GM23338 (cell line): ENCODE data around the gene KRT32. TPM values are rescaled to one million over a fixed set of nuclear protein-coding genes. Genes with fewer than 3 reads are reported as not detected.

Experiments
- ATAC-seq: fragments of 200-7000 bp; cut with Tn5 transposase; 3 replicates; pipeline ENCODE4 v1.9.1; 2020
- DNase-seq: peaks from one replicate; pipeline ENCODE4 v3.0.0-alpha.2; 2015; ENCODE audit warnings: low spot score
- H2AFZ ChIP-seq: fragments of 200-600 bp; sonication (generic); 2 replicates; pipeline ENCODE4 v1.8.0; 2016; ENCODE audit warnings: antibody characterized with exemption, mild to moderate bottlenecking, moderate library complexity
- H3F3A ChIP-seq: fragments of 200-600 bp; sonication (generic); replicated peaks from 2 replicates; pipeline ENCODE4 v1.8.0; 2017; ENCODE audit warnings: antibody characterized with exemption, mixed run types, low read depth
- H3K27ac ChIP-seq: fragments of 200-600 bp; sonication (generic); 2 replicates; pipeline ENCODE4 v1.6.1; 2016; ENCODE audit warnings: low read depth
- H3K27me3 ChIP-seq: fragments of 200-600 bp; sonication (generic); 2 replicates; pipeline ENCODE4 v1.8.0; 2016; ENCODE audit warnings: mild to moderate bottlenecking, mixed run types, moderate library complexity; ENCODE audit not compliant: insufficient read depth
- H3K36me3 ChIP-seq: fragments of 200-600 bp; sonication (generic); 2 replicates; pipeline ENCODE4 v1.8.0; 2016; ENCODE audit warnings: mild to moderate bottlenecking; ENCODE audit not compliant: insufficient read depth
- H3K4me1 ChIP-seq: fragments of 200-600 bp; sonication (generic); 2 replicates; pipeline ENCODE4 v1.8.0; 2016; ENCODE audit warnings: mild to moderate bottlenecking, moderate library complexity; ENCODE audit not compliant: insufficient read depth
- H3K4me2 ChIP-seq: fragments of 200-600 bp; sonication (generic); 2 replicates; pipeline ENCODE4 v1.7.1; 2017; ENCODE audit warnings: mixed run types
- H3K4me3 ChIP-seq: fragments of 200-600 bp; sonication (generic); 2 replicates; pipeline ENCODE4 v1.6.1; 2016; ENCODE audit warnings: mixed run types
- H3K79me2 ChIP-seq: fragments of 200-600 bp; sonication (generic); replicated peaks from 2 replicates; pipeline ENCODE4 v1.8.0; 2017; ENCODE audit warnings: mild to moderate bottlenecking; ENCODE audit not compliant: insufficient read depth
- H3K9me2 ChIP-seq: fragments of 200-600 bp; sonication (generic); 2 replicates; pipeline ENCODE4 v1.8.0; 2017; ENCODE audit not compliant: insufficient read depth
- H4K20me1 ChIP-seq: fragments of 200-600 bp; sonication (generic); replicated peaks from 2 replicates; pipeline ENCODE4 v1.8.0; 2017; ENCODE audit warnings: mild to moderate bottlenecking; ENCODE audit not compliant: insufficient read depth
- H3K27ac Mint-ChIP-seq: 2 replicates; pipeline ENCODE4 v1.8.0; 2020; ENCODE audit warnings: inconsistent platforms, mild to moderate bottlenecking, moderate library complexity, mixed read lengths
- H3K27me3 Mint-ChIP-seq: 3 replicates; pipeline ENCODE4 v1.8.0; 2022; ENCODE audit warnings: low read depth, mild to moderate bottlenecking, moderate library complexity, mixed read lengths, inconsistent platforms; ENCODE audit not compliant: insufficient read depth, poor library complexity
- H3K36me3 Mint-ChIP-seq: 3 replicates; pipeline ENCODE4 v1.8.0; 2021; ENCODE audit warnings: low read depth, mild to moderate bottlenecking, inconsistent platforms, moderate library complexity, mixed read lengths
- H3K4me1 Mint-ChIP-seq: 3 replicates; pipeline ENCODE4 v1.8.0; 2020; ENCODE audit warnings: mild to moderate bottlenecking, inconsistent platforms, mixed read lengths
- H3K4me3 Mint-ChIP-seq: 3 replicates; pipeline ENCODE4 v1.8.0; 2021; ENCODE audit warnings: moderate library complexity, mild to moderate bottlenecking, inconsistent platforms, mixed read lengths
- H3K9me3 Mint-ChIP-seq: 3 replicates; pipeline ENCODE4 v1.8.0; 2020; ENCODE audit warnings: moderate library complexity, mild to moderate bottlenecking, inconsistent platforms, mixed read lengths
- CREB1 ChIP-seq: fragments of 250-450 bp; sonication (Bioruptor Pico); IDR thresholded peaks from 2 replicates; pipeline ENCODE4 v1.5.0; 2020; ENCODE audit warnings: low read depth, mild to moderate bottlenecking, moderate library complexity
- CTCF ChIP-seq, 2 experiments: fragments of 200-600 bp in 1 of 2; sonication (generic) in 1 of 2; conservative IDR thresholded peaks; 2 replicates each; pipeline versions ENCODE4 v1.5.1 to v1.6.1; 2016 to 2017; ENCODE audit warnings: antibody characterized with exemption in 2 of 2, low read depth in 2 of 2, mild to moderate bottlenecking in 2 of 2, moderate library complexity in 1 of 2
- ETS1 ChIP-seq: IDR thresholded peaks from 2 replicates; pipeline ENCODE4 v1.6.1; 2016; ENCODE audit warnings: antibody characterized with exemption
- EZH2 ChIP-seq: fragments of 200-600 bp; sonication (generic); IDR thresholded peaks from one replicate; pipeline ENCODE4 v1.8.0; 2017; ENCODE audit warnings: antibody characterized with exemption, mild to moderate bottlenecking, low read depth; ENCODE audit not compliant: unreplicated experiment
- EZH2phosphoT487 ChIP-seq: fragments of 200-600 bp; sonication (generic); IDR thresholded peaks from one replicate; pipeline ENCODE4 v1.8.1; 2018; ENCODE audit warnings: antibody characterized with exemption; ENCODE audit not compliant: unreplicated experiment
- JUNB ChIP-seq: IDR thresholded peaks from one replicate; pipeline ENCODE4 v1.6.1; 2016; ENCODE audit warnings: antibody characterized with exemption; ENCODE audit not compliant: unreplicated experiment
- NANOG ChIP-seq: IDR thresholded peaks from 2 replicates; pipeline ENCODE4 v1.6.1; 2016; ENCODE audit warnings: antibody characterized with exemption, borderline replicate concordance
- POLR2AphosphoS5 ChIP-seq: IDR thresholded peaks from 2 replicates; pipeline ENCODE4 v1.6.1; 2016; ENCODE audit warnings: antibody characterized with exemption, low read depth
- REST ChIP-seq: IDR thresholded peaks from one replicate; pipeline ENCODE4 v1.6.1; 2018; ENCODE audit warnings: antibody characterized with exemption; ENCODE audit not compliant: unreplicated experiment
- STAT1 ChIP-seq: IDR thresholded peaks from one replicate; pipeline ENCODE4 v1.6.1; 2016; ENCODE audit warnings: antibody characterized with exemption; ENCODE audit not compliant: unreplicated experiment
- ZNF114 ChIP-seq: fragments of 250-450 bp; sonication (Bioruptor Pico); IDR thresholded peaks from 2 replicates; pipeline ENCODE4 v1.5.0; 2020; ENCODE audit warnings: mild to moderate bottlenecking, moderate library complexity
- ZNF331 ChIP-seq: fragments of 250-450 bp; sonication (Bioruptor Pico); IDR thresholded peaks from 2 replicates; pipeline ENCODE4 v1.5.0; 2020; ENCODE audit warnings: low read depth, mild to moderate bottlenecking, moderate library complexity
- polyA plus RNA-seq: library from polyadenylated mRNA; unstranded; fragments of >200 nt; fragmentation: Nextera tagmentation; extraction: Ambion mirVana; gene quantifications from 2 replicates; pipeline ENCODE4 v1.2.1, GENCODE V29; 2016
- total RNA-seq: library from RNA; depleted of rRNA; stranded (reverse); fragments of >200 nt; shearing (Covaris generic); gene quantifications from 2 replicates; pipeline ENCODE4 v1.2.3, GENCODE V29; 2014

KRT32 gene
- total and polyA plus RNA-seq, 2 experiments from 2014 or later: not detected

GRCh38 chr17:41428591-41429291, 38.4 kb downstream of the KRT32 start (continued):
- no peak for TF ChIP-seq REST
- TF ChIP-seq CREB1: no peak
- no peak for TF ChIP-seq NANOG
- no peak for TF ChIP-seq CTCF (conservative IDR thresholded peaks at IDR 0.05; ENCODE audit: low read depth in 2 of 2)
- TF ChIP-seq JUNB: no peak
- TF ChIP-seq ZNF114: no peak
- TF ChIP-seq POLR2AphosphoS5: no peak
- TF ChIP-seq EZH2: no peak

DNA sequence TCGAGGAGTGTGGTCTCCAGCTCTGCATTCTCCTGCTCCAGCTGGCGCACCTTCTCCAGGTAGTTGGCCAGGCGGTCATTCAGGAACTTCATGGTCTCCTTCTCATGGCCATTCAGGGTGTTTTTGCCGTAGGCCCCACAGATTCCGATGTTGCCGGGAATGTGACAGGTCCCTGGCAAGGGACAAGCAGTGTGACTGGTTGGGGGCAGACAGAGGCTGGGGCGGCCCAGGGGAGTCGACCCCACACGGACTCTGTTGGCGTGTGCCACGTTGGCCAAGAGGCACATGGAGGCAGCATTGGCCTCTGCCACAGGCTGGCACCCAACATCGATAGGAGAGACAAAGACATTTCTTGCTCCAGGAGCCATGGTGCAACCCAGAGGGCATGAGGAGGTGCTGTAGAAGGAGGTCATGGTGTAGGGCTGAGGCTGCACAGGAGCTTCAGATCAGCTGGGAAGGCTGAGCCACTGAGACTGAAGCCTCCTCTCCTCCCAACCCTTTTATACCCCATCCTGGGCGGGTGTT, 43.0 kb downstream of the KRT32 start, which contains the start of gene KRT37:
Gene KRT37 (minus strand): TSS at position 475 of the 525 bp plus-strand sequence. CDS start 62 bp downstream, at position 413.
- DNase-seq (no peak), ATAC-seq (no peak)
- Histone ChIP-seq H3K4me2 (no peak within 1 kb of the TSS), H3K27ac (no peak within 1 kb of the TSS), H3F3A (no peaks in the 10 kb centered on the region), H3K79me2 (no peaks in the 10 kb centered on the region), H3K9me2 (no peaks in the 10 kb centered on the region), H3K27me3 (no peaks in the 10 kb centered on the region), H4K20me1 (no peaks in the 10 kb centered on the region), H2AFZ (no peak within 1 kb of the TSS), H3K36me3 (no peaks in the 10 kb centered on the region), H3K4me1 (peaks cover 5% of the 10 kb centered on the region; the same call in 1 of the 2 replicates), H3K4me3 (no peak within 1 kb of the TSS)
- Mint-ChIP-seq H3K9me3 (no peaks in the 10 kb centered on the region), H3K27ac (no peak within 1 kb of the TSS), H3K4me1 (peaks cover 7% of the 10 kb centered on the region), H3K36me3 (no peaks in the 10 kb centered on the region), H3K4me3 (no peak within 1 kb of the TSS), H3K27me3 (peaks cover 1% of the 10 kb centered on the region)
- no peak for TF ChIP-seq ZNF331 (CRISPR knock-in tag)
- no peak for TF ChIP-seq ETS1
- no peak for TF ChIP-seq ZNF114
- no peak for TF ChIP-seq POLR2AphosphoS5
- no peak for TF ChIP-seq CREB1
- no peak for TF ChIP-seq JUNB
- no peak for TF ChIP-seq REST
- TF ChIP-seq CTCF (conservative IDR thresholded peaks at IDR 0.05; ENCODE audit: low read depth in 2 of 2): no peak
- no peak for TF ChIP-seq EZH2
- no peak for TF ChIP-seq EZH2phosphoT487
- no peak for TF ChIP-seq NANOG
- no peak for TF ChIP-seq STAT1
